DMS114 treated with DMSO at 0.1 percent for 48 hours (cell line): ENCODE data around the gene RMRP.
A peak's percentile ranks its signal among the peaks of the same experiment; 100 is the strongest.
"Not testable (repeated sequence)": the region's sequence is repeated elsewhere in the genome, so short reads cannot be mapped to it uniquely, and the experiment has no call there.

Experiments
- DNase-seq: peaks from one replicate; lab custom pipeline; 2025; ENCODE audit not compliant: unreplicated experiment; lab: John Stamatoyannopoulos, UW

The RMRP gene

GRCh38 chr9:35615981-35616680, 41.7 kb downstream of the RMRP start:
- no peak for DNase-seq

- no peak for DNase-seq
Observed at GRCh38 chr9:35612843-35613242, 45.0 kb downstream of the RMRP start.

- DNase-seq, result not testable (repeated sequence)
Observed at GRCh38 chr9:35612066-35612465, 45.8 kb downstream of the RMRP start.

- peak; percentile 6 for DNase-seq
Observed at GRCh38 chr9:35611230-35611797, 46.5 kb downstream of the RMRP start.

- no peak for DNase-seq
Observed at GRCh38 chr9:35609820-35610163, 48.0 kb downstream of the RMRP start.

GRCh38 chr9:35609001-35609819, 48.6 kb downstream of the RMRP start:
- DNase-seq, result no peak

- DNase-seq, result no peak
Observed at GRCh38 chr9:35608221-35608620, 49.6 kb downstream of the RMRP start.
